Kidney (tissue), 14 donors: ENCODE measurements around the gene SPATA45. TPM values are rescaled to one million over a fixed set of nuclear protein-coding genes. Genes with fewer than 3 reads are reported as not detected.

Experiments
- DNase-seq, 5 donors: peaks; one replicate each; pipeline ENCODE4 v3.0.0-alpha.2; 2013 to 2020
- FAIRE-seq: peaks from 2 replicates; lab custom pipeline; 2012; peaks lifted over from hg19 to GRCh38; lab: Jason Lieb, UNC
- H3K27ac ChIP-seq, 2 donors: one replicate each; pipeline ENCODE4 v1.7.0; 2013; ENCODE audit warnings: low read depth in 2 of 2, low read length in 2 of 2, inconsistent platforms in 1 of 2
- H3K27me3 ChIP-seq: one replicate; pipeline ENCODE4 v1.7.1; 2013; ENCODE audit warnings: low read length, inconsistent platforms; ENCODE audit not compliant: control insufficient read depth, insufficient read depth
- H3K36me3 ChIP-seq, 3 donors: one replicate each; pipeline versions ENCODE4 v1.7.0 to v1.7.1; 2013; ENCODE audit warnings: low read length in 3 of 3, control low read depth in 1 of 3, inconsistent platforms in 1 of 3; ENCODE audit not compliant: insufficient read depth in 3 of 3, control insufficient read depth in 2 of 3
- H3K4me1 ChIP-seq, 3 donors: one replicate each; pipeline versions ENCODE4 v1.7.0 to v1.7.1; 2013; ENCODE audit warnings: low read length in 3 of 3, inconsistent platforms in 1 of 3, low read depth in 1 of 3; ENCODE audit not compliant: control insufficient read depth in 2 of 3, insufficient read depth in 2 of 3
- H3K4me3 ChIP-seq, 3 donors: one replicate each; pipeline versions ENCODE4 v1.7.0 to v1.8.1; 2013; ENCODE audit warnings: low read length in 3 of 3, control low read depth in 1 of 3, inconsistent platforms in 1 of 3
- H3K9ac ChIP-seq, 3 donors: one replicate each; pipeline versions ENCODE4 v1.7.0 to v1.7.1; 2013; ENCODE audit warnings: low read length in 3 of 3, control low read depth in 1 of 3, inconsistent platforms in 1 of 3
- H3K9me3 ChIP-seq, 3 donors: one replicate each; pipeline versions ENCODE4 v1.7.0 to v1.7.1; 2013; ENCODE audit warnings: low read length in 3 of 3, control low read depth in 1 of 3, inconsistent platforms in 1 of 3; ENCODE audit not compliant: control insufficient read depth in 2 of 3, insufficient read depth in 1 of 3
- intact Hi-C: fragments of 100-400 bp; cut with DNase I; formaldehyde crosslinking; loops from one replicate; pipeline ENCODE4 v1.11.1; 2022
- polyA plus RNA-seq: library from polyadenylated mRNA; stranded (reverse); fragments of 350-450 nt; fragmentation: Illumina TruSeq; extraction: RNeasy Lipid Tissue Mini Kit (QIAGEN cat#74804); gene quantifications from one replicate; pipeline ENCODE4 v1.2.3, GENCODE V29; 2014; ENCODE audit warnings: low read depth, low replicate concordance; ENCODE audit not compliant: insufficient read depth
- total RNA-seq: library from RNA; stranded (reverse); fragmentation: NEBNext Ultra II Directional; extraction: Animal tissue kit (Norgen Biotek cat#: 25700); gene quantifications from one replicate; pipeline ENCODE4 v1.2.1, GENCODE V29; 2021
- TF ChIP-seq, protein P1 (sequence below): IDR thresholded peaks from 3 replicates; pipeline ENCODE4 v1.5.1; 2012; ENCODE audit warnings: mild to moderate bottlenecking, moderate library complexity, borderline replicate concordance; ENCODE audit not compliant: insufficient read depth; ENCODE audit errors: extremely low read depth
- donor health status: control.
- donor health status: control.
- donor health status: control.
- donor health status: control.
- donor health status: control.
- donor health status: DM: yes; HTN: yes; CAD: no.
- donor health status: Normal renal cell carcinoma (clear cell type).

Gene SPATA45
- total and polyA plus RNA-seq, 2 donors from 2014 or later, result 0.57 TPM; not detected in 1

DNA sequence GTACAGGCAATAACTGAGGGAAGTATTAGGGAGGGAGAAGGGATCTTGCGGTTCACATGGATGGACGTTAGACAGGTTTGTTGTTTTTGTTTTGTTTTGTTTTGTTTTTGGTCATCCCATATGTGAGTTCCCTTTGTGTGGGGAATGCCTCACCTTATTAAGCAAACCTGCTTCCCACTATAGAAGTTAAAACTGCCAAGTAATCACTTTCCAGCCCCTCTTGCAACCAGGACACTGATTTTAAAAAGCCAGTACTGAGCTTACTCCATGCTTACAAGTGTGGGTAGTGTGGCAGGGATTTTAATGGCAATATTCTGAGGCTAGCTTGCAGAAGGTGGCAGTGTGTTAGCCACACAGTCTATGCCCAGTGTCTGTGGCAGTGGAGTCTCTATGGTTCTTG is 26.5 kb downstream of the SPATA45 start:
- DNase-seq (no peak), FAIRE-seq (no peak)
- intact Hi-C loops, result no loop called here
- Histone ChIP-seq H3K9ac (no peak overlapping the region), H3K9me3 (peaks cover 0 to 12% (median 0%) of the 10 kb centered on the region in 3 donors), H3K4me1 (no peaks in the 10 kb centered on the region), H3K27ac (no peak overlapping the region), H3K4me3 (no peak overlapping the region), H3K36me3 (no peaks in the 10 kb centered on the region), H3K27me3 (no peaks in the 10 kb centered on the region)
- TF ChIP-seq, protein P1, sequence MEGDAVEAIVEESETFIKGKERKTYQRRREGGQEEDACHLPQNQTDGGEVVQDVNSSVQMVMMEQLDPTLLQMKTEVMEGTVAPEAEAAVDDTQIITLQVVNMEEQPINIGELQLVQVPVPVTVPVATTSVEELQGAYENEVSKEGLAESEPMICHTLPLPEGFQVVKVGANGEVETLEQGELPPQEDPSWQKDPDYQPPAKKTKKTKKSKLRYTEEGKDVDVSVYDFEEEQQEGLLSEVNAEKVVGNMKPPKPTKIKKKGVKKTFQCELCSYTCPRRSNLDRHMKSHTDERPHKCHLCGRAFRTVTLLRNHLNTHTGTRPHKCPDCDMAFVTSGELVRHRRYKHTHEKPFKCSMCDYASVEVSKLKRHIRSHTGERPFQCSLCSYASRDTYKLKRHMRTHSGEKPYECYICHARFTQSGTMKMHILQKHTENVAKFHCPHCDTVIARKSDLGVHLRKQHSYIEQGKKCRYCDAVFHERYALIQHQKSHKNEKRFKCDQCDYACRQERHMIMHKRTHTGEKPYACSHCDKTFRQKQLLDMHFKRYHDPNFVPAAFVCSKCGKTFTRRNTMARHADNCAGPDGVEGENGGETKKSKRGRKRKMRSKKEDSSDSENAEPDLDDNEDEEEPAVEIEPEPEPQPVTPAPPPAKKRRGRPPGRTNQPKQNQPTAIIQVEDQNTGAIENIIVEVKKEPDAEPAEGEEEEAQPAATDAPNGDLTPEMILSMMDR, result no peak

DNA sequence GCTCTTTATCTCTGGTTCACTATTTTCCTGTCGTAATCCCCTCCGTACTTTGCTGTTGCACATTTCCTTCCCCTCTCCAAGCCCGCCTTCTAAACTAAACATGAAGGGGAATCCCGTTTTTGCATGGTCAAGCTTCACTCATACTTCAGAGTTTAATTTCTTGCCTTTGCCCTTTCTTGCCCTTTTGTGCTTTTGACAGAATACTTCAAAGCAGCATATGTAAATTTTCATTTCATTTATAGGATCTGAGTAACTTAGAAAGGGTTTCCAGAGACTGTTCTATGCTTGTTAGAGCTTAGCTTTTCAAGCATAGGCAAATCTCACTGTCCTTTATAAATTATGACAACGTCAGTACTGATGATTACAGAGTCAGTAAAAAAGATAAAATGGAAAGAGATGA is 27.7 kb downstream of the SPATA45 start:
- Histone ChIP-seq H3K27ac (no peak overlapping the region), H3K4me1 (no peaks in the 10 kb centered on the region), H3K36me3 (no peaks in the 10 kb centered on the region), H3K4me3 (no peak overlapping the region), H3K9me3 (peaks cover 0 to 2% (median 0%) of the 10 kb centered on the region in 3 donors), H3K27me3 (no peaks in the 10 kb centered on the region), H3K9ac (no peak overlapping the region)
- TF ChIP-seq, protein P1, result no peak
- FAIRE-seq, result no peak
- intact Hi-C loops, result loop anchor here (10.0 kb wide), 1 partner anchor 175 kb away; no protein-coding TSS in a partner anchor
- peak in 1 of 5 donors; percentile 2 for DNase-seq

DNA sequence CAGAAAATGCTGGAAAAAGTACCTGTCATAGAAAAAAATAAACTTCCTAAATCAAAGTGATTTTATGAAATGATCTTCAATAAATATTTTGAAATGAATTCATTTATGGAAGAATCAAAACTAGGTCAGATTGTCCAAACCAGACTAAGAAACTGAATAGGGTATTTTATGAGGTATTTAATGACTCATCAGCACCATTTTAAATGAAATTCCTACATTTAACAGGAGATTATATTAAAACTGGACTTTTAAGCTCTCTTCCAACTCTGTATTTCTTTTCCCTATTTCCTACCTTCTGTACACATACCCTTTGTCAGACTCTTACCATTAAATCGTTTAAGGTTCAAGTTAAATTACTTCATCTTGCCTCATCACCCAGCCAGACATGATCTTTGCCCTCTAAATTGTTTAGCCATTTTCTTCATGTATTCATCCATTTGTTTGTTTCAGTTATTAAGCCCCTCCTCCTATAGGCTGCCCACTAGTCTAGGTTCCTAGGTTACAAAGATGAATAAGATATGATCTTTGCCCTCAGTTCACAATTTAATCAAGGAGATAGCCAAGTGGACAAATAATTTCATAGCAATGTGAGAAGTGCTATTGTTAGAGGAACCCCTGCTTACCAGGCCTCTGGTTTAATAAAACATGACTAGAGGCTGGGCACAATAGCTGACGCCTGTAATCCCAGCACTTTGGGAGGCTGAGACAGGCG is 30.7 kb downstream of the SPATA45 start:
- H3K4me3 ChIP-seq, result no peak overlapping the region
- FAIRE-seq, result no peak
- intact Hi-C loops, result loop anchor here (10.0 kb wide), 1 partner anchor 178 kb away; no protein-coding TSS in a partner anchor
- H3K36me3 ChIP-seq, result no peaks in the 10 kb centered on the region
- H3K4me1 ChIP-seq, result no peaks in the 10 kb centered on the region
- H3K27ac ChIP-seq, result no peak overlapping the region
- DNase-seq, result no peak
- H3K9ac ChIP-seq, result no peak overlapping the region
- no peaks in the 10 kb centered on the region for H3K9me3 ChIP-seq
- TF ChIP-seq, protein P1, result no peak
- H3K27me3 ChIP-seq, result no peaks in the 10 kb centered on the region
